Keratinocyte (primary cell): ENCODE data around the gene KRTAP1-5. TPM values are rescaled to one million over a fixed set of nuclear protein-coding genes. Genes with fewer than 3 reads are reported as not detected.

Source experiments
- DNase-seq: peaks from one replicate; pipeline ENCODE4 v3.0.0-alpha.2; 2011; ENCODE audit warnings: low read depth, missing footprints, low spot score
- FAIRE-seq: peaks from 2 replicates; lab custom pipeline; 2011; peaks lifted over from hg19 to GRCh38; lab: Jason Lieb, UNC
- H2AFZ ChIP-seq: 2 replicates; pipeline ENCODE4 v1.6.0; 2012; ENCODE audit warnings: low read length, control low read depth, inconsistent platforms; ENCODE audit not compliant: control insufficient read depth
- H3K27ac ChIP-seq: 2 replicates; pipeline ENCODE4 v1.5.1; 2011; ENCODE audit warnings: low read length; ENCODE audit not compliant: control insufficient read depth, insufficient read depth
- H3K27me3 ChIP-seq: 3 replicates; pipeline ENCODE4 v1.6.0; 2011; ENCODE audit warnings: low read length; ENCODE audit not compliant: control insufficient read depth, insufficient read depth; ENCODE audit errors: extremely low read depth
- H3K36me3 ChIP-seq, 2 experiments: 2 replicates in 1 of 2; 3 replicates in 1 of 2; pipeline ENCODE4 v1.5.1; 2011; ENCODE audit warnings: low read length in 2 of 2, mild to moderate bottlenecking in 1 of 2; ENCODE audit not compliant: control insufficient read depth in 2 of 2, insufficient read depth in 2 of 2; ENCODE audit errors: extremely low read depth in 1 of 2
- H3K4me1 ChIP-seq: 3 replicates; pipeline ENCODE4 v1.5.1; 2011; ENCODE audit warnings: low read length; ENCODE audit not compliant: control insufficient read depth, insufficient read depth; ENCODE audit errors: extremely low read depth
- H3K4me2 ChIP-seq: 3 replicates; pipeline ENCODE4 v1.6.0; 2011; ENCODE audit warnings: low read depth, low read length; ENCODE audit not compliant: control insufficient read depth, insufficient read depth; ENCODE audit errors: extremely low read depth
- H3K4me3 ChIP-seq, 3 experiments: fragments of 200-600 bp in 1 of 3; sonication (generic) in 1 of 3; 2 replicates in 2 of 3; 3 replicates in 1 of 3; pipeline ENCODE4 v1.5.1; 2011 to 2016; ENCODE audit warnings: low read length in 3 of 3, mild to moderate bottlenecking in 3 of 3, control low read depth in 2 of 3, inconsistent platforms in 1 of 3, low read depth in 1 of 3, mixed read lengths in 1 of 3, mixed run types in 1 of 3, moderate library complexity in 1 of 3; ENCODE audit not compliant: control insufficient read depth in 2 of 3, insufficient read depth in 2 of 3; ENCODE audit errors: extremely low read depth in 1 of 3
- H3K79me2 ChIP-seq: 2 replicates; pipeline ENCODE4 v1.6.0; 2012; ENCODE audit warnings: low read length; ENCODE audit not compliant: control insufficient read depth, insufficient read depth
- H3K9ac ChIP-seq: 3 replicates; pipeline ENCODE4 v1.6.0; 2011; ENCODE audit warnings: low read length; ENCODE audit not compliant: control insufficient read depth, insufficient read depth; ENCODE audit errors: extremely low read depth
- H3K9me1 ChIP-seq: 3 replicates; pipeline ENCODE4 v1.6.0; 2011; ENCODE audit warnings: low read length; ENCODE audit not compliant: control insufficient read depth, insufficient read depth; ENCODE audit errors: extremely low read depth
- H3K9me3 ChIP-seq: 2 replicates; pipeline ENCODE4 v1.5.1; 2012; ENCODE audit warnings: low read depth, low read length; ENCODE audit not compliant: control insufficient read depth
- H4K20me1 ChIP-seq: 3 replicates; pipeline ENCODE4 v1.6.0; 2011; ENCODE audit warnings: low read length; ENCODE audit not compliant: control insufficient read depth, insufficient read depth; ENCODE audit errors: extremely low read depth
- EZH2 ChIP-seq: IDR thresholded peaks from one replicate; pipeline ENCODE4 v1.6.1; 2012; ENCODE audit warnings: inconsistent platforms, mild to moderate bottlenecking, low read length, moderate library complexity
- dilution Hi-C: fragments of 300-500 bp; cut with MboI; formaldehyde crosslinking; loops from one replicate; pipeline ENCODE4 v1.7.0; 2020; ENCODE audit warnings: low sequenced_read_pairs; ENCODE audit not compliant: extremely low pct_ligation_motif_present
- polyA plus RNA-seq, 5 experiments: library from polyadenylated mRNA; depleted of rRNA in 3 of 5; stranded (reverse) in 3 of 5; stranded (forward) in 1 of 5; unstranded in 1 of 5; fragments of >200 nt; gene quantifications; 1 replicate in 1 of 5; 2 replicates in 3 of 5; 3 replicates in 1 of 5; pipeline versions ENCODE4 v1.2.1 to v1.2.3, GENCODE V29; 2011 to 2012; ENCODE audit warnings: missing spikeins in 2 of 5, low read depth in 1 of 5, low replicate concordance in 1 of 5
- TF ChIP-seq, protein P1 (sequence below), 3 experiments: IDR thresholded peaks in 1 of 3; conservative IDR thresholded peaks in 1 of 3; optimal IDR thresholded peaks in 1 of 3; 2 replicates in 2 of 3; 3 replicates in 1 of 3; pipeline versions ENCODE3 to v1.5.1; 2011; ENCODE audit warnings: low read length in 3 of 3, mild to moderate bottlenecking in 3 of 3, moderate library complexity in 2 of 3, control low read depth in 1 of 3, inconsistent platforms in 1 of 3; ENCODE audit not compliant: insufficient read depth in 2 of 3; ENCODE audit errors: extremely low read depth in 1 of 3

The KRTAP1-5 gene
- polyA plus RNA-seq, 1 donor (not counting 4 experiments of a cell fraction or from before 2014, with no cell fraction given), result 0.08 TPM

DNA sequence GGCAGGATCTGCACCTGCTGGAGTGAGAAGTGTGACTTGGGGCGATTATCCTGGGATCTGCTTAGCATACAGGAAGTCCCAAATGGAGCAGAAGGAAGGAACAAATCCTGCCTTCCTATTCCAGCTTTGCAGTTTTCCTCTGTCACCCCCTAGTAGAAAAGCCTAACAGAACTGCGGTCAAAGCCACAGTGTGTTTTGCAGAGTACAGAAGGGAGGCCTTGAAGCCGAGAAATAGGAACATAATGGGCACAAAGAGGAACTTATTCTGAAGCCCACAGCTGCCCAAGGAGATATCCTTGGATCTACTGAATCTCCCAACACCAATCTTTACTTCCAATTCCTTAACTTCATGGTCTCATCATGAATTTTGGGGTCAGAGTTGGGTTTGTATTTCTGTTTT, 8.5 kb downstream of the KRTAP1-5 start:
- no peaks in the 10 kb centered on the region for H3K79me2 ChIP-seq
- no peaks in the 10 kb centered on the region for H3K9me1 ChIP-seq
- no peak overlapping the region for H3K4me2 ChIP-seq
- FAIRE-seq (no peak), DNase-seq (no peak)
- H3K9me3 ChIP-seq, result no peaks in the 10 kb centered on the region
- dilution Hi-C loops, result no loop called here
- H3K27me3 ChIP-seq, result no peaks in the 10 kb centered on the region
- no peak overlapping the region for H2AFZ ChIP-seq
- H3K27ac ChIP-seq, result no peak overlapping the region
- H3K4me1 ChIP-seq, result no peaks in the 10 kb centered on the region
- H3K36me3 ChIP-seq, result no peaks in the 10 kb centered on the region
- TF ChIP-seq EZH2, result no peak
- TF ChIP-seq, protein P1, sequence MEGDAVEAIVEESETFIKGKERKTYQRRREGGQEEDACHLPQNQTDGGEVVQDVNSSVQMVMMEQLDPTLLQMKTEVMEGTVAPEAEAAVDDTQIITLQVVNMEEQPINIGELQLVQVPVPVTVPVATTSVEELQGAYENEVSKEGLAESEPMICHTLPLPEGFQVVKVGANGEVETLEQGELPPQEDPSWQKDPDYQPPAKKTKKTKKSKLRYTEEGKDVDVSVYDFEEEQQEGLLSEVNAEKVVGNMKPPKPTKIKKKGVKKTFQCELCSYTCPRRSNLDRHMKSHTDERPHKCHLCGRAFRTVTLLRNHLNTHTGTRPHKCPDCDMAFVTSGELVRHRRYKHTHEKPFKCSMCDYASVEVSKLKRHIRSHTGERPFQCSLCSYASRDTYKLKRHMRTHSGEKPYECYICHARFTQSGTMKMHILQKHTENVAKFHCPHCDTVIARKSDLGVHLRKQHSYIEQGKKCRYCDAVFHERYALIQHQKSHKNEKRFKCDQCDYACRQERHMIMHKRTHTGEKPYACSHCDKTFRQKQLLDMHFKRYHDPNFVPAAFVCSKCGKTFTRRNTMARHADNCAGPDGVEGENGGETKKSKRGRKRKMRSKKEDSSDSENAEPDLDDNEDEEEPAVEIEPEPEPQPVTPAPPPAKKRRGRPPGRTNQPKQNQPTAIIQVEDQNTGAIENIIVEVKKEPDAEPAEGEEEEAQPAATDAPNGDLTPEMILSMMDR (optimal IDR thresholded peaks at IDR 0.05 in 1 of 3, IDR thresholded peaks at IDR 0.05 in 1 of 3, conservative IDR thresholded peaks at IDR 0.05 in 1 of 3; ENCODE audit: extremely low read depth in 1 of 3, insufficient read depth in 2 of 3, low read length in 3 of 3), result no peak
- no peak overlapping the region for H3K9ac ChIP-seq
- H3K4me3 ChIP-seq, result no peak overlapping the region
- H4K20me1 ChIP-seq, result no peaks in the 10 kb centered on the region

DNA sequence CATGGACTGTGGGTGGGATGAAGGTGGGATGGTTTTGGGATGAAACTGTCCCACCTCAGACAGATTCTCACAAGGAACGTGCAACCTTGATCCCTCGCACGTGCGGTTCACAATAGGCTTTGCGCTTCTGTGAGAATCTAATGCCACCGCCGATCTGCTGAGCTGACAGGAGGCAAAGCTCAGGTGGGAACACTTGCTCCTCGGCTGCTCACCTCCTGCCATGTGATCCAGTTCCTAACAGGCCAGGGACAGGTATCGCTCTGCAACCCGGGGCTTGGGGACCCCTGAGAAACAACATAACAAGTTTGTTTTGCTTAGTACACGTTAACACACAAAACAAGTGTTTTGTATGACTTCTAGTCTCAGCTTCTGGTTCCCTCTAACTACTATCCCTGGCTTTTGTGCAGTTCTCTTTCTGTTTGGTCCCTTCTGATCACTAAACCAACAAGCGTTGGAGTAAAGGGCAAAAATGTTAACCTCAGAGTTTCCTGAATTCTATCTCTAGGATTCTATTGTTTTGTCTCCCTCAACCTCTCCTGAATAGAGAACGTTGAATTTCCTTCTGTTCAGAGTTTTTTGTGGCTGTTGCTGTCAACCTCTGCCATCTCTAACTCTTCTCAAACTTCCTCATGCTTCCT, 10.3 kb downstream of the KRTAP1-5 start:
- H2AFZ ChIP-seq, result no peak overlapping the region
- dilution Hi-C loops, result no loop called here
- no peak overlapping the region for H3K27ac ChIP-seq
- no peak for DNase-seq
- no peak overlapping the region for H3K9ac ChIP-seq
- no peaks in the 10 kb centered on the region for H3K79me2 ChIP-seq
- H3K36me3 ChIP-seq, result no peaks in the 10 kb centered on the region
- FAIRE-seq, result no peak
- TF ChIP-seq, protein P1 (optimal IDR thresholded peaks at IDR 0.05 in 1 of 3, IDR thresholded peaks at IDR 0.05 in 1 of 3, conservative IDR thresholded peaks at IDR 0.05 in 1 of 3; ENCODE audit: extremely low read depth in 1 of 3, insufficient read depth in 2 of 3, low read length in 3 of 3), result no peak
- no peak for TF ChIP-seq EZH2
- H3K4me3 ChIP-seq, result no peak overlapping the region
- H3K9me1 ChIP-seq, result no peaks in the 10 kb centered on the region
- no peaks in the 10 kb centered on the region for H4K20me1 ChIP-seq
- H3K27me3 ChIP-seq, result no peaks in the 10 kb centered on the region
- H3K4me1 ChIP-seq, result no peaks in the 10 kb centered on the region
- H3K4me2 ChIP-seq, result no peak overlapping the region
- H3K9me3 ChIP-seq, result no peaks in the 10 kb centered on the region
